Adrenal gland (tissue), 12 donors: Measurements from ENCODE around the gene KIAA0513. TPM values are rescaled to one million over a fixed set of nuclear protein-coding genes. Genes with fewer than 3 reads are reported as not detected.

ENCODE experiments used
- DNase-seq, 7 donors: peaks; one replicate each; pipeline ENCODE4 v3.0.0-alpha.2; 2019 to 2020
- H3K27ac ChIP-seq, 5 donors: fragments of 200-600 bp; sonication (generic) in 4 of 5; 1 replicate in 3 of 5; 2 replicates in 2 of 5; pipeline versions ENCODE4 v1.5.1 to v1.8.0; 2016 to 2020; ENCODE audit warnings: mild to moderate bottlenecking in 1 of 5
- H3K27me3 ChIP-seq: fragments of 200-600 bp; 2 replicates; pipeline ENCODE4 v1.8.0; 2021
- H3K36me3 ChIP-seq, 2 donors: fragments of 200-600 bp; replicated peaks in 1 of 2; 1 replicate in 1 of 2; 2 replicates in 1 of 2; pipeline versions ENCODE4 v1.5.1 to v1.8.0; 2018 to 2022
- H3K4me1 ChIP-seq, 2 donors: fragments of 200-600 bp; replicated peaks in 1 of 2; 1 replicate in 1 of 2; 2 replicates in 1 of 2; pipeline versions ENCODE4 v1.5.1 to v1.8.0; 2018 to 2021
- H3K4me3 ChIP-seq, 4 donors: fragments of 200-600 bp; sonication (generic) in 3 of 4; one replicate each; pipeline ENCODE4 v1.5.1; 2016 to 2018
- H3K9me3 ChIP-seq, 3 donors: fragments of 200-600 bp; sonication (generic) in 1 of 3; replicated peaks in 1 of 3; 1 replicate in 2 of 3; 2 replicates in 1 of 3; pipeline versions ENCODE4 v1.5.1 to v1.8.0; 2016 to 2021
- CTCF ChIP-seq, 6 experiments: fragments of 450-650 bp in 4 of 6; fragments of 200-600 bp in 2 of 6; sonication (generic) in 1 of 6; IDR thresholded peaks; 1 replicate in 5 of 6; 2 replicates in 1 of 6; pipeline versions ENCODE4 v1.5.1 to v1.8.0; 2016 to 2021; ENCODE audit warnings: antibody characterized with exemption in 6 of 6, mild to moderate bottlenecking in 2 of 6, moderate library complexity in 1 of 6
- POLR2A ChIP-seq, 2 donors: fragments of 450-650 bp; IDR thresholded peaks; one replicate each; pipeline ENCODE4 v1.6.1; 2017; ENCODE audit warnings: antibody characterized with exemption in 2 of 2, mild to moderate bottlenecking in 2 of 2, moderate library complexity in 1 of 2
- WGBS, 4 donors: extraction: QIAGEN DNeasy Blood & Tissue Kit in 2 of 4; methylation state at CpG; one replicate each; pipeline versions ENCODE4 v1.1.5 to v1.1.7; 2013 to 2017; 5-methylcytosine and 5-hydroxymethylcytosine counted together
- intact Hi-C, 2 donors: fragments of 100-400 bp; cut with DNase I; formaldehyde crosslinking; loops; one replicate each; pipeline versions ENCODE4 v1.14.1 to v1.15.0; 2022 to 2023
- polyA plus RNA-seq, 3 donors: library from polyadenylated mRNA; stranded (reverse); fragments of 200-250 nt in 2 of 3; fragments of 350-450 nt in 1 of 3; fragmentation: Illumina TruSeq in 1 of 3; extraction: RNeasy Lipid Tissue Mini Kit (QIAGEN cat#74804) in 1 of 3; gene quantifications; one replicate each; pipeline ENCODE4 v1.2.3, GENCODE V29; 2013 to 2014
- total RNA-seq, 9 donors: library from RNA; depleted of rRNA in 4 of 9; stranded (reverse); fragments of >200 nt in 4 of 9; fragments of 120-200 nt in 1 of 9; fragmentation: NEBNext Ultra II Directional in 1 of 9; extraction: Animal tissue kit (Norgen Biotek cat#: 25700) in 1 of 9; gene quantifications; one replicate each; pipeline versions ENCODE4 v1.1.0 to v1.2.4, GENCODE V29; 2013 to 2023
- donor health status: healthy with polysubstance abuse.
- donor health status: Bipolar disorder and iron deficiency.
- donor health status: DM: yes; HTN: yes; CAD: no.
- donor health status: DM: no; HTN: no; CAD: no.
- donor health status: DM: no; HTN: no; CAD: no.
- donor health status: DM: yes; HTN: yes; CAD: no.

The KIAA0513 gene
- total and polyA plus RNA-seq, 12 donors: 7.5 to 36.7 (median 17.8) TPM

- TF ChIP-seq CTCF (IDR thresholded peaks at IDR 0.05): no peak
- TF ChIP-seq POLR2A (IDR thresholded peaks at IDR 0.05): no peak
- peak overlapping the region in 3 of 5 donors; percentile 29 to 69 (median 67) for H3K27ac ChIP-seq
- intact Hi-C loops: no loop called here
- WGBS, 4 donors: 38 to 57% (median 46%) methylated on average over 10 of the region's 10 CpGs
- no peak for DNase-seq
- no peaks in the 10 kb centered on the region for H3K9me3 ChIP-seq
- H3K4me3 ChIP-seq: no peak overlapping the region
- peaks cover 18 to 64% of the 10 kb centered on the region in 2 donors for H3K4me1 ChIP-seq
- no peaks in the 10 kb centered on the region for H3K36me3 ChIP-seq
- H3K27me3 ChIP-seq: no peaks in the 10 kb centered on the region
Measured at GRCh38 chr16:85002099-85002541, 25.5 kb upstream of the KIAA0513 start.

DNA sequence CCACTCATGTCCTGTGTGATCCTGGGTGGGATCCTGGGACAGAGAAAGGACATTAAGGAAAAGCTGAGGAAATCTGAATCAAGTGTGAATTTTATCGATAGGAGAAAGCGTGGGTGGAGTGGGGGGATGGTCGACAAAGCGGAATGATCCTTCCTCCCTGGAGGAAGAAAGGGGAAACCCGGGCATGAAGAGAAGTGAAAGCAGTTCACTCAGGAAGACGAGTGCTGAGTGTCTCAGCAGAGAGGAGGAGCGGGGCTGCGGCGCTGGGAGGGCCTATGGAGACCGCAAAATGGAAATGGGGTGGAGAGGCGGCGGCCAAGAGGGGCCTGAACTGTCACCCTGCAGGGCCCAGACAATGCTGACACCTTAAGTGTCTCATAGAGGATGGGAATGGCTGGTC is 25.0 kb upstream of the KIAA0513 start:
- DNase-seq: peak in 1 of 7 donors; percentile 50
- H3K4me1 ChIP-seq: peaks cover 18 to 64% of the 10 kb centered on the region in 2 donors
- H3K4me3 ChIP-seq: no peak overlapping the region
- no peaks in the 10 kb centered on the region for H3K9me3 ChIP-seq
- TF ChIP-seq POLR2A (IDR thresholded peaks at IDR 0.05) (no peak), CTCF (IDR thresholded peaks at IDR 0.05) (no peak)
- no peaks in the 10 kb centered on the region for H3K27me3 ChIP-seq
- H3K27ac ChIP-seq: peak overlapping the region in 4 of 5 donors; percentile 18 to 69 (median 48)
- no peaks in the 10 kb centered on the region for H3K36me3 ChIP-seq
- WGBS, 4 donors: 63 to 79% (median 72%) methylated on average over 12 of the region's 12 CpGs
- intact Hi-C loops: no loop called here

DNA sequence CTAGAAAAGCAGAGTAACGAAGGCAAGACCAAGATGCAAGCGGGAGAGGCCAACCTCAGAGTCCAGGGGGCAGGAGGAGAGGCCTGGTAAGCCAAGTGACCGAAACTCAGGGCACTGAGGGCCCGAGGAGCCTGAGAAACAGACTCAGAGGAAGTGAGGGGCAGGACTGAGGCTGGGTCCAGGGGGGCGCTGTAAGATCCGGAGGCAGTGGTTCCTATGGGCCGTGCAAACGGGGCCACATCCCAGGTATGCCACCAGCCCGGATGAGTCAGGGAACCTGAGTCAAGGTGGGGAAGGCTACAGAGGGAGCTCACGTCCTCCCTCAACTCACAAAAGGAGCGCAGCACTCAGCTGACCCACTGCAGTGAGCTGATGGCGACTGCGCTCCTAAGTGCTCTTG is 24.5 kb upstream of the KIAA0513 start:
- peak overlapping the region in 3 of 5 donors; percentile 18 to 69 (median 67) for H3K27ac ChIP-seq
- no peaks in the 10 kb centered on the region for H3K36me3 ChIP-seq
- intact Hi-C loops: no loop called here
- H3K4me1 ChIP-seq: peaks cover 18 to 64% of the 10 kb centered on the region in 2 donors
- DNase-seq: no peak
- TF ChIP-seq CTCF (IDR thresholded peaks at IDR 0.05) (no peak), POLR2A (IDR thresholded peaks at IDR 0.05) (no peak)
- WGBS, 4 donors: 81 to 97% (median 87%) methylated on average over 10 to 13 of the region's 13 CpGs
- no peaks in the 10 kb centered on the region for H3K27me3 ChIP-seq
- no peaks in the 10 kb centered on the region for H3K9me3 ChIP-seq
- H3K4me3 ChIP-seq: no peak overlapping the region

DNA sequence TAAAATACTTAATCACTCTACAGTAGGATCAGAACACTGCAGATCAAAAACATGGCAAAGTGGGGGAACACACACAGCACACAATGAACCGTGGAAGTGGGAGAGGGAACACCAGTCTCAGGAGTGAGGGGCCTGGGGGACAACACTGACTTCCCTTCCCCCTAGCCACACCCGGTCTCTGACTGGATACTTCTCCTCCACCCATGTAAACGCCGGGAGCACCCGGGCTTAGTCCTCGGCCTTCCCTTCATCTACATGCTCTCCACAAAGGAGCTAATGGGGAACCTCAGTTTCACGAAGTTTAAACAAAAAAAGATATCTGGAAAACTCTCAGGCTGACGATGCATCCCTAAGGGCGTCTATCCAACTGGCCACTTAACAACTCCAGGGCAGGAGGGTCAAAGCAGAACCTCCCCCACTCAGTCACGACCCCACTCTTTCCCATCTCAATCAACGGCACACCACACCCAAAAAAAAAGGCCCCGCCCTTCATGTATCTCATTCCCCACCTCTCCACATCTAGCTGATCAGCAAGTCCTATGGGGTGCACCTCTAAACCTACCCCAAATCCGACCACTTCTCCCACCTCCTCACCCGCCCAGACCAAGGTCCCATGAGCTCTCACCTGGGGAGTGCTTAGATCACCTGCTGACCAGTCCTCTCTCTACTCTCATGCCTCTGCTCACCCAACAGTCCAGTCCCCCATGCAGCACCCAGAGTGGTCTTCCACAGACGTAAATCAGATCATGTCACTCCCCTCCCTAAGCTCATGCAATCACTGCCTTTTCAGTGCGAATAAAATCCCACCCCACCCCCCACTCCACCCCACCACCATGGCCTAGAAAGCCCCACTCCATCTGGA is 23.6 kb upstream of the KIAA0513 start:
- Histone ChIP-seq H3K27me3 (no peaks in the 10 kb centered on the region), H3K9me3 (no peaks in the 10 kb centered on the region), H3K36me3 (no peaks in the 10 kb centered on the region), H3K4me1 (peaks cover 18 to 71% of the 10 kb centered on the region in 2 donors), H3K4me3 (no peak overlapping the region), H3K27ac (peak overlapping the region in 2 of 5 donors; percentile 67 to 69)
- WGBS, 4 donors: 64 to 75% (median 72%) methylated on average over 16 of the region's 16 CpGs
- DNase-seq: no peak
- intact Hi-C loops: no loop called here
- TF ChIP-seq CTCF (IDR thresholded peaks at IDR 0.05) (no peak), POLR2A (IDR thresholded peaks at IDR 0.05) (no peak)
